Neutrophil (primary cell): ENCODE results near the gene ALDH3A2.

Experiments
- H3K27ac ChIP-seq: fragments of 200-600 bp; sonication (generic); 2 replicates; pipeline ENCODE4 v1.5.1; 2016; ENCODE audit warnings: mild to moderate bottlenecking, moderate library complexity
- H3K27me3 ChIP-seq: fragments of 200-600 bp; sonication (generic); 2 replicates; pipeline ENCODE4 v1.6.0; 2016; ENCODE audit warnings: mild to moderate bottlenecking
- H3K36me3 ChIP-seq: fragments of 200-600 bp; sonication (generic); 2 replicates; pipeline ENCODE4 v1.5.1; 2017
- H3K4me1 ChIP-seq, 2 experiments: fragments of 200-600 bp in 1 of 2; sonication (generic) in 1 of 2; 1 replicate in 1 of 2; 2 replicates in 1 of 2; pipeline versions ENCODE4 v1.5.1 to v1.6.1; 2013 to 2016; ENCODE audit warnings: low read depth in 1 of 2, low read length in 1 of 2, mild to moderate bottlenecking in 1 of 2, moderate library complexity in 1 of 2; ENCODE audit not compliant: control insufficient read depth in 1 of 2, insufficient read depth in 1 of 2
- H3K4me3 ChIP-seq, 2 experiments: fragments of 200-600 bp in 1 of 2; sonication (generic) in 1 of 2; 1 replicate in 1 of 2; 2 replicates in 1 of 2; pipeline ENCODE4 v1.5.1; 2013 to 2016; ENCODE audit warnings: low read depth in 1 of 2, low read length in 1 of 2, mild to moderate bottlenecking in 1 of 2, moderate library complexity in 1 of 2
- H3K9me3 ChIP-seq: fragments of 200-600 bp; sonication (generic); 2 replicates; pipeline ENCODE4 v1.5.1; 2016
- CTCF ChIP-seq: fragments of 200-600 bp; sonication (generic); IDR thresholded peaks from 2 replicates; pipeline ENCODE4 v1.5.1; 2016; ENCODE audit warnings: antibody characterized with exemption

ALDH3A2 gene

GRCh38 chr17:19705771-19706770 is 57.5 kb downstream of the ALDH3A2 start:
- Histone ChIP-seq H3K4me3 (no peak overlapping the region), H3K36me3 (no peaks in the 10 kb centered on the region), H3K27me3 (no peaks in the 10 kb centered on the region), H3K4me1 (no peaks in the 10 kb centered on the region), H3K27ac (no peak overlapping the region), H3K9me3 (no peaks in the 10 kb centered on the region)
- TF ChIP-seq CTCF, result no peak

DNA sequence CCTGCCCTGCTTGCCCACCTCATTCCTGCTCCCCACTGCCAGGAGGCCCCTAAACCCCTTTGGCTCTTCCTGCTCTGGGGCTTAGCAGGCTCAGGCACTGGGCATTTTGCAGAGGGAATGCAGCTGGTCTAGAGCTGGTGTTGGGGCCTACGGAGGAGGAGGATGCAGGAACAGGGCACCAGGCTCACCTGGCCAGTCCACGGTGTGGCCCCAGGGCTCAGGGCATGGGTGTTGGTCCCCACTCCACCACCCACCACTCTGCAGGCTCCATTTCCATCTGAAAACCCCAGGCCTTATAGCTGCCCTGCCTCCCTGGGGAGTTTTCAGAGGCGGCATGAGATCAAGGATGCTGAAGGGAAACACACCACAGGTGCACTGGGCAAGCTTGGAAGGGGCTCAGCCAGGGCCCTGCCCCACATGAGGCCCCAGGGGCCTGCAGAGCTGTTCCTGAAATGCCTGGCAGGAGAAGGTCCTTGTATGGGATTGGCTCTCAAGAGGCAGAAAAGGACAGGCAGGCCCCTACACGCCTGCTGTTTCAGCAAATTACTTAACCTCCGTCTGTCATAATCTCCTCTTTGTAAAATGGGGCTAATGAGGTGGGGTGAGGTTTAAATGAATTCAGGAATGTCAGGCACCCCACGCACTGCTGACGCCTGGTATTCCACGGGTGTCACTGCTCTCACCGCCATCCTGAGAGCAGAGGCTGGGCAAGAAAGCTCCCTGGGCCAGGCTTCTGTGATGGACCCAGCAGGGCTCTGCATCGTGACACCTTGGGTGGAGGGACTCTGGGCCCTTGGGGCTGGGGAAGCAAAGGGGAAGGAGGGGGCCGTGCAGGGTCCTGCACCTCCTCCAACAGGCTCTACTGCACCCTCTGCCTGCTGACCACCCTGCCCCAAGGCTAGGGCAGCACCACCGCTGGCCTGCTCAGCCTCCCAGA is 58.5 kb downstream of the ALDH3A2 start:
- no peaks in the 10 kb centered on the region for H3K36me3 ChIP-seq
- H3K27me3 ChIP-seq, result no peaks in the 10 kb centered on the region
- no peaks in the 10 kb centered on the region for H3K9me3 ChIP-seq
- no peaks in the 10 kb centered on the region for H3K4me1 ChIP-seq
- no peak overlapping the region for H3K4me3 ChIP-seq
- H3K27ac ChIP-seq, result no peak overlapping the region
- TF ChIP-seq CTCF, result no peak

DNA sequence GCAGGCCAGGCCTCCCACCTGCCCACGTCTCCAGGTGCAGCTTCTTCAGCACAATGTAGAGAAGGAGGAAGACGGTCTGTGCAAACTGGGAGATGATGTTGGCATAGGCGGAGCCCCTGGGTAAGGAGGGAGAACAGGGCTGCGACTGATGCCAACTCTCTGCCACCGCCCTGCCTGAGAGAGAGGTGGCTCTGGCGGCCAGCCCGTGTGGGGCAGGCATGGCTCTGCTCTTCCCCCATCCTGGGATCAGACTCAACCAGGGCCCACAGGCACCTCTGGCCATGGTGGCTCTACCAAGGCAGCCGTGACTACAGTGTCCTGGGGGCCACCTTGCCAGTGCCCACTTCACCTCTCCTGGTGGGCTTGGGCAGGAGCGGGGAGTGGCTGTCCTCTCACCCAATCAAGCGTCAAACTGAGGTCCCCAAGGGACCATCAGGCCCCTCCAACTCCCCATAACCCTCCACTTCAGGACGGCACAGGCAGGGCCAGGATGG is 59.2 kb downstream of the ALDH3A2 start:
- no peaks in the 10 kb centered on the region for H3K36me3 ChIP-seq
- no peak overlapping the region for H3K4me3 ChIP-seq
- no peaks in the 10 kb centered on the region for H3K9me3 ChIP-seq
- no peaks in the 10 kb centered on the region for H3K4me1 ChIP-seq
- TF ChIP-seq CTCF, result no peak
- no peaks in the 10 kb centered on the region for H3K27me3 ChIP-seq
- H3K27ac ChIP-seq, result no peak overlapping the region

DNA sequence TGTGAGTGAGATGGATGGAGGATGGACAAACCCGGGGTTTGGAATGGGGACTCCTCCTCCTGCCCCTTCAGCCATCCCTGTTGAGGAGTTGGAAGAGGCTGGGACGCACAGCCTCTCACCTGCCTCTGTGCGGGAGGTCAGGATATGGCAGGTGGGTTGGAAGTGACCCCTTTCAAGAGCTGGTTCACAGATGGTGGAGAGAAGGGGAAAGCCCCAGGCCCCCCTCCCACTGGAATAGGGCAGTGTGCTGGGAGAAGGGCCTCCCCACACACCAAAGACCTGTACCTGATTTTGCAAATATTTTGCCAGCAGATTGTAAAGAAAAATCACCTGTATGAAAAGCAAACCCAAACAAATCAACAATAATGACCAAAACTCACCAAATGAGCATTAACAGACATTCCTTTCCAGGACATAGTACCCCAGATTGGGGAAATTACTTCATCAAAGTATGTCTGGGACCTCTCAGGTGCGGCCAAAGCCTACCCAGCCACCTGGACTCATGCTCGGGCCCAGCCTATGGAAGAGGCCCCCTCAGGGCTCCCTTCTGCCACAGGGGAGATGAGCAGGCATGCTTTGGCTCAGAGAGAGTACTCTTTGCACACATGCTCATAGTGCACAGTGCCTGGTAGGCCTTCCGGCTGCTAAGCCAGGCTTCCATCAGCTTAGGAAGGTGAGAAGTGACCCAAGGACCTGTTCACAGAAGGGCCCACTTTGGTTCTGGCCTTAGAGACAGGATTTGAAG is 60.1 kb downstream of the ALDH3A2 start:
- no peak overlapping the region for H3K27ac ChIP-seq
- no peaks in the 10 kb centered on the region for H3K9me3 ChIP-seq
- no peak overlapping the region for H3K4me3 ChIP-seq
- no peaks in the 10 kb centered on the region for H3K27me3 ChIP-seq
- no peak for TF ChIP-seq CTCF
- H3K4me1 ChIP-seq, result no peaks in the 10 kb centered on the region
- no peaks in the 10 kb centered on the region for H3K36me3 ChIP-seq

GRCh38 chr17:19709841-19710240 is 61.3 kb downstream of the ALDH3A2 start:
- no peaks in the 10 kb centered on the region for H3K36me3 ChIP-seq
- TF ChIP-seq CTCF, result no peak
- no peak overlapping the region for H3K4me3 ChIP-seq
- no peak overlapping the region for H3K27ac ChIP-seq
- no peaks in the 10 kb centered on the region for H3K27me3 ChIP-seq
- no peaks in the 10 kb centered on the region for H3K4me1 ChIP-seq
- no peaks in the 10 kb centered on the region for H3K9me3 ChIP-seq
